IPS DF 4.7 (cell line): ENCODE measurements around the gene SH3RF3.

Experiments
- DNase-seq: peaks from one replicate; pipeline ENCODE4 v3.0.0-alpha.2; 2013; ENCODE audit warnings: low spot score; ENCODE audit errors: extremely low read depth

SH3RF3 gene

DNA sequence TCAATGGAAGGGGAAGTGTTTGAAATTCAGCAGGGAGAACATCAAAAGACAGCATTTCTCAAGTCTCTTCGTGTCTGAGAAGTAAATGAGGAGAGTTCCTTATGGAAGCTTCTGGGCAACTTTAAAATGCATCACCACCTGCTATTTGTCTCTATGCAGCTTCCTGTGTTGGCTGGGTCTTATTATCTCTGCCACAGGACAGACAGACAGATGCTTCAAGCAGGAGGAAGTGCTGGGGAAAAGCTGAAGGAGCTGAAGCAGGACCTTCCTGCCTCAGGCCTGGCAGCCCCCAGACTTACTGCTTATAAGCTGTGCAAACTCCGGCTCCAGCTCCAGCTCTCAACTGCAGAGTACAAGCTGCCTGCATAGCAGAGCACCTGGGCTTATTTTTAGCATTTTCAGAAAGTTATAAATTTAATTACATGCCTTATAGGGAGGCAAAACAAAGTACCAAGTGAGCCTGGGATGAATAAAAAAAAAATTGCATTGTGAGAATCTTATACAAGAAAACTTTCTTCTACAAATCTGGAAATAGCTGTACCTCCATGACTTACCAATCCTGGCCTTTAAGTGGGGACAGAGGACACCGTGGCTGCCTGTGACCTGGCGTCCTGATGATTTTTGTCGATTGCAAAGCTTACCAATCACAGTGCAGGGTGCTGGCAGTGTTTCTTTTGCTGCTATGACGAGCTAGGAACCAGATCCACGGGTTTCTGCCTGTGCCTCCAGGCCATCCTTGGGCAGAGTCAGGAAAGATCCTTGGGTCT lies 278.5 kb downstream of the SH3RF3 start:
- no peak for DNase-seq

DNA sequence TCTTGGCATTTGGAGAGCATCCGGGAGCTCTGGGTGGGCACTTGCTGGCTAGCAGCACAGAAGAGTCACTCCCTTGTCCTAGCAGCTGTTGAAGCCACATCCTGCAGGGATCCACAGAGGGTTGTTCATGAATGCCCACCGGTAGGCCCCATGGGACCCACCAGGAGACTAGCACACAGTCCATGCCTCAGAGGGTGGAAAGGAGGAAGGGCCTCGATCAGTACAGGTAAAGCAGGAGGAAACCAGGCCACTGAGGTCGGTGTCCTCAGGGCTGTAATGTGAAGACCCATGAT lies 279.0 kb downstream of the SH3RF3 start:
- DNase-seq, result no peak

DNA sequence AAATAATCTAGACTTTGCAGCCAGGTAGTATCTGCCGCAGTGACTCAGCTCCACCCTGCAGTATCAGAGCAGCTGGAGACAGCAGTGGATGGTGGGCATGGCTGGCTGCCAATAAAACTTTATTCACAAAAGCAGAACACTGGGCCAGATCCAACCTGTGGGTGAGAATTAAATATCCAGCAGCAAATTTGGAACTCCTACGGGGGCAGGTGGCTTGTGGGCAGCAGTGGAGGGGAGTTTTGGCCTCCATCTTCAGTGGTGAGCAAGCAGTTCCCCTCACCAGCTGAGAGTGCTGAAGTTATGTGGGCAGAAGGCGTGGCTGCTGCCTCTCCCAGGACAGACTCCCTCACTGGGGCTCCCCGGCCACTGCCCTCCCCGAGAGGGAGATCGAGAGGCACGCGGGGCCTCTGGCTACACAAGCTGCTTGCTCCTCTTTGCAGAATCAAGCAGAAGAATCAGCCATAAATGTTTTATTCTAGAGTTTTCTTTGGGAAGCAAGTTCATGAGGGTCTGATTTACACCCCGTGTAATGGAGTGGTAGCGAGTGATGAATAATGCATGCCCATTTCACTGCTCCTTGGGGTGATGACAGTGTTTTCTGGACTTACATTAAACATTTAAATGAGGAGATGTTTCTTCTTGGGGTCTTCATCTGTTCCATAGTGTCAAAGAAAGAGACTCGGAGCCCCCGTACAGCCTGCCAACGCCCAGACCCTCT lies 280.5 kb downstream of the SH3RF3 start:
- DNase-seq, result no peak

DNA sequence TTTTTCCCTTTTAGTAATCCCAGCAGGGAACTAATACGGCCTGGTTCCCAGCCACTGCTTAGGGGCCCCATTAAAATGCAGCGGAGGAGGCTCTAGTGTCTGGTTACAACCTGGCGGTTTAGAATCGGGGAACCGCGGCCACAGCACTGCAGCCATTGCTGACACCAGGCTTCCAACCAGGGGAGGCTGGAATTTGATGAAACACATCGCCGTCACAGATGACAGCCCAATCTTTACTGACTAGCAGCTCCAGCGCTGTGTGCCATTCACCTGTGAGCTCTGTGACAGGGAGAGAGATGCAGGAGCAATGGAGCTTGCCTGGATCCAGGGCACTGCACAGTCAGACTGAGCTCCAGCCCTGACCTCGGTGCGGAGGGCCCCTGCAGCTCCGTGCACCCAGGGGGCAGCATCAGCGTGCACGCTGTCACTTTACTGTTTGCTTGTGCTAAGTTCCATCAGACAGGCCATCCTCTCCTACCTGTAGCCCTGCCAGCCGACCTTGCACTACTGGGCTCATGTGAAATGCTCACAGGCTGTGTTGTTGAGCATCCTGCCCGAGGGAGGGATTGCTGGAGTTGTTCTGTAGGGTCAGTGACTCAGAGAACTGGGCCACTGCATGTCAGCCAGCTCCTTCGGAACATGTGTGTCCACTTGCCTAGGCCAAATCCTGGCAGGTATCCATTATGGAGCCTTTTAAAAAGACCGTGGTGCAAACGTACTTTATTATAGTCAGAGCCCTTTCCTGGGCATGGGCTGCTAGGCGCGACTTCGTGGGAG lies 281.2 kb downstream of the SH3RF3 start:
- DNase-seq, result no peak

DNA sequence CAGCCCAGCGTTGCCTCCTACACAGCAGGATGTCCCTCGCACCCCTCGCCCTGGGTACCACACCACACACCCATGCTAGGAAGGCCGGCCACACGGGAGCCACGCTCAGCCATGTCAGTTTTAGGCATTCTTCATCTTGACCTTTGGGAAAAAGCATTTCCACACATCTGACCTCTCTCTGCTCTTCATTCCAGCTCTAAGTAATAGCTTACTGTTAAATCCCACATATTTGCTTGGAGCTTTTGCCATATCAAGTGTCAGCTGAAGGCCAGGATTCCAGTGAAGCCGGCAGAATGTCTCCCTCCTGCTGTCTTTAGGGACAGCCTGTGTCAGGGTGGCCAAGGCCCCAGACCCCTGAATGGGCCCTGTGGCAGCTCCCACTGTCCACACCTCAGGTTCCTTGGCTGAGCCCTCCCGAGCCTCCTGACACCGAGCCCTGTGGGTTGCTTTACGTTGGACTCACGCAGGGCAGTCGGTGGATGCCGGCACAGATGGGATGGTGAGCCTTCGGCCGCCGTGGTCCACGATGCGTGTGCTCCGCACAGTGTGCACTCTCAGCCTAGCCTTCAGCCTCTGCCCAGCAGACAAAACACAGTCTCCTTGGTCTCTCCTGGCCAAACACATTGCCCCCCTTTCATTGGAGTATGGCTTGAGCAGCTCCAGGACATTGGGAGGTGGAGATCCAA lies 282.8 kb downstream of the SH3RF3 start:
- no peak for DNase-seq

DNA sequence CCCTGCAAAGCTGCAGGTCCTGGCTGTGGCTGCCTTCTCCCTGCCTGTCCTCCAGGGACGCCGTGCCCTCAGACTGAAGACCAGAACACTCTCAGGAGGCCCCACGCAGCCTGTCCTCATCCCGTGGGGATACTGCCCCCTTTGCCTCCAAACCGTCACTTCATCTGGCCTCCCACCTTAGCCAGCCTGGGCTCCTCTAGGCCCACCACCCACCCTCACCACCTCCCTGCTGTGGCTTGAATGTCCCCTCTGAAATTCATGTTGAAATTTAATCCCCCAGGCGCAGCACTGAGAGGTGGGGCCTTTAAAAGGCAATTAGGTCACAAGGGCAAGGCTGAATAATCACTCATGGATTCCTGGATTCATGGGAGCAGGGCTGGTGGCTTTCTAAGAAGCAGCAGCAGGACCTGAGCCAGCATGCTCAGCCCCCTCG lies 286.6 kb downstream of the SH3RF3 start:
- DNase-seq, result no peak

DNA sequence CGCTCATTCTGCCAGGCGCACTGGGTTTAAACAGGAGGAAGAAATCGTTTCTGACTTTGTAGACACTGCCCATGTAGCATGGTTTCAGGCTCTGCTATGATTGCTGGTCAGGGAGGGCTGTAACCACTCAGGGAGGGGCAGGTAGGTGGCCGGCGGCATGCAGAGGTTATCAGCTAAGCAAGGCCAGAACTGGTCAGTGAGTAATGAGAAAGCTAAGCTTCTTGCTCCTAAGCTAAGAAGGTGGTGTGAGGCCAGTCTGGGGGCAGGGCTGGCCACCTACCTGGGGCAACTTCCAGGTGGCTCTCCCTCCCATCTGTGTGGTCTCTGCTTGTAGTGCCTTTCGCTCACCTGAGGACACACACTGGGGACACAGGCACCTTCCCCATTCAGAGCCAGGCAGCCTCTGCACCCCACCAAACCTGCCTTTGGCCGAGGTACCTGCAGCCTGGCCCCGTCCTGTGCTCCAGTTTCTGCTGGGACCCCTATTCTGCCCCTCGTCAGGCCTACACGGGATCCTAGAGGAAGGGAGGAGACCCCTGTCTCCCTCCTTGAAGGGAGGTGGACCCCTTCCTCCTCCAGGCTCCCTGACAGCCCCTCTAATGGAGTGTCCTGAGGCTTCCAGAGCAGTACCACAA lies 288.8 kb downstream of the SH3RF3 start:
- no peak for DNase-seq

DNA sequence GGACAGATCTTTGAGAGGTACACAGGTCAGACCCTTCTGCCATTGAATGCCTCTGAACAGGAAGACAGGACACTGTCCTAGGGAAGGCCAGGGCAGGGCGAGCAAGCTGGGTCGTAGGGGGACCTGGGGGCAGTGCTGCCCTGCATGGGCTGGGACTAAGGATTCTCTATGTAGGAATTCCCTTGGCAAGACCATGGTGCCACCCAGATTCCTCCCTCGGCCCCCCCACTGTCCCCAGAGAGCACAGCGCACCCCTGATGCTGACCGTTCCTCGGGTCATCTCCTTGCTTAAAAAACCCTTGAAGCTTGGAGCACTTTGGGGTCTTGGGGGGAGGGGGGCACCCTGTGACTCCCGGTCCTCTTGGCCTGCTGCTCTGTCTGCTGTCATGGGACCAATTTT lies 289.7 kb downstream of the SH3RF3 start:
- DNase-seq, result no peak

DNA sequence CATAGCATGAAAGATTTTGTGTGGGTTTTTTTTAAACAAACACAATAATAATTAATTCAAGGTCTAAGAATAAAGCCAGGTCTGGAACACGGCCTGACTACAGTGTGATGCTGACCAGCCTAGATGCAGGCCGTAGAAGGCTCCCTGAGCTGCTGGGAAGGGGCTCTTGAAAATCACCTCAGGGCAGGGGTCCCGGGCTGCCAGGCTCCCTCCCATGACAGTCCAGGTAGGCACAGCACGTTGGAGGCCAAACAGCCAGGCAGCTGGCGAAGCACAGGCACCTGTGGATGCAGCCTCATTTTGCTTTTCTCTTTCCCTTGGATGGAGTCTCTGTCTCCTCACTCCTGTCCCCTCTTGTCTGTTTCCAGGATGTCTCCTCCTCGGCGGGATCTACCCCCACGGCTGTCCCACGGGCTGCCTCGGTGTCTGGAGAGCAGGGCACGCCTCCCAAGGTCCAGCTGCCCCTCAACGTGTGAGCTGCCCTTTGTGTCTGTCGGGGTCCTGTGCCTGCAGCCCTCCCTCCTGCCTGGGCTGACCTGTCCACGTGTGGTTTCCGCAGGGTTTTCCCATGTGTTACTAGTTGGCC lies 290.3 kb downstream of the SH3RF3 start:
- DNase-seq, result no peak

DNA sequence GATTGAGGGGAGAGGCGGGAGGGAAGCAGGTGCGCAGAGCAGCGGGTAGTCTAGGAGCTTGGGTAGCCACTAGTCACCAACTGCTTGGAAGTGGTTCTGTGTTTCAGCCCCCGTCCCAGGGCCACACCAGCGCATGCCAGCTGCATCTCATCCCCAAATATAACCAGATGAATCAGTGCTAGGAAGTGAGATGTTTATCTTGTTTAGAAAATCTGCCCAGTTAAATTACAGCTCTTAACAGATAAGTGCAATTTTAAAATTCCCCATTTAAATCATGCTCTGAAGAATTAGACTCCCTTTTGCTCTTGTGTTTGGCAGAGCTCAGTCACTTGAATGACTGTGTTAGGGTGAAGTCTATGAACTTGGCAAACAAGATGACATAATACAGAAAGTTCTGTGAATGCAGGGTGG lies 291.0 kb downstream of the SH3RF3 start:
- DNase-seq, result no peak

DNA sequence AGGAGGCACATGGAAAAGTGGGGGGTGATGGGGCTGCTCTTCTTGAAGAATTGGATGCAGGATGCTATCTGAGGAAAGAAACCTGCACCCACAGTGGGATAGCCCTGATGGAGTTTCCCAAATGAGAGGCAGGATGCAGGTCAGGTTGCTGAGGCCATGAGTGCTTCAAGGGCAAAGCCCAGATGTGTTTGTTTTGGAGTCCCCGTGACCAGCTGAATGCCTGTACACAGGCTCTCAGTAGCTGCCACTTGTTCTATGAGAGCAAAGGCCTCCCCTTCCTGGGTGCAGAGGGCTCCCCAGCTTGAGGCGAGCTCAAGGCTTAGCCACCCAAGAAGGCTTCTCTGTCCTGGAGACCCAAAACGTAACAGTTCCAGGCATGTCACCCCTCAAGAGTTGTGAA lies 292.1 kb downstream of the SH3RF3 start:
- no peak for DNase-seq

DNA sequence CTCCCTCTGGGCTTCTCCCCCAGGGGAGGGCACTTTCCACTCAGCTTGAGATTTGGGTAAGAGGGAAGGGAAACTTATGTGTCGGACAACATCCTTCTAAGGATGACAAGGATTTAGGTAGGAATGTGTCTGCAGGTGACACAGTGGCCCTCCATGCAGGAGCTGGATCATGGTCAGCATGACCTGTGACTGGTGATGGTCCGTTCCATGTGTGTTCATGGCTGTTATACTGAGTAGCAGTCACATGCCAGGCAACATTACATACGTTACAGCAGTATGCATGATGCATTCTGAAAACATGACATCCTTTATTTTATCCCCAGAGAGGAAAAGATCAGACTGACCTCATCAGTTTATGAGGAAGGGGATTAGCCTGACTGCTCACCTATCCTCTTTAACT lies 292.6 kb downstream of the SH3RF3 start:
- no peak for DNase-seq

DNA sequence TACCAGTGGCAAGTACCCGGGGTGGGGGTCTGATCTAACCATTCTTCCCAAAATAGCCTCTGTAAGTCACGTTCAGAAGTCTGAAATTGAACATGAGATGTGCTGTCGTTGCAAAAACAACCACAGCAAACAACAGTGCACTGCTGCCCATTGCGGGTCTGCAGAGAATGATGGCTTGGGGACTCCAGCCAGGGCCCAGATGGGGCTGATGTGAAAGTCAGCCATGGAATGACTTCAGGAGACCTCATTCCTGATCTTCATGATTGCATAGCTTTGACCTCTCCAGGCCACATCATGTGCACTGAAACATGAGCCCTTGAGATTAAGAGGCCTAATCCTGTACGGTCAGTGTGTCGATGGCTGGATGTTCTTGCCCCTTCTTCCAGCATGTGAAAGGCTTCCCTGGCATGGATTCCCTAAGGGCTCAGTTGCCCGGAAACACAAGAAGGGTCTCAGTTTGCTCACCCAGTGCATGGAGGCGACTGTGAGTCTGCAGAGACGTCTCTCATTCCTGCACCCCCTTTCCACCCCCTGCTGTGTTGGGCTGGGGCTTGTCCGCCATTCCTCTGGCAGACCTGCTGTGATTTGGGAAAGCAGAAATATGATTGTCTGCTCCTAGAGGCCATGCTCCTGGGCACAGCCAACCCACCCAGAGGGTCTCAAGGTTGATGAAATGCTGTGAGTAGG lies 293.2 kb downstream of the SH3RF3 start:
- no peak for DNase-seq

DNA sequence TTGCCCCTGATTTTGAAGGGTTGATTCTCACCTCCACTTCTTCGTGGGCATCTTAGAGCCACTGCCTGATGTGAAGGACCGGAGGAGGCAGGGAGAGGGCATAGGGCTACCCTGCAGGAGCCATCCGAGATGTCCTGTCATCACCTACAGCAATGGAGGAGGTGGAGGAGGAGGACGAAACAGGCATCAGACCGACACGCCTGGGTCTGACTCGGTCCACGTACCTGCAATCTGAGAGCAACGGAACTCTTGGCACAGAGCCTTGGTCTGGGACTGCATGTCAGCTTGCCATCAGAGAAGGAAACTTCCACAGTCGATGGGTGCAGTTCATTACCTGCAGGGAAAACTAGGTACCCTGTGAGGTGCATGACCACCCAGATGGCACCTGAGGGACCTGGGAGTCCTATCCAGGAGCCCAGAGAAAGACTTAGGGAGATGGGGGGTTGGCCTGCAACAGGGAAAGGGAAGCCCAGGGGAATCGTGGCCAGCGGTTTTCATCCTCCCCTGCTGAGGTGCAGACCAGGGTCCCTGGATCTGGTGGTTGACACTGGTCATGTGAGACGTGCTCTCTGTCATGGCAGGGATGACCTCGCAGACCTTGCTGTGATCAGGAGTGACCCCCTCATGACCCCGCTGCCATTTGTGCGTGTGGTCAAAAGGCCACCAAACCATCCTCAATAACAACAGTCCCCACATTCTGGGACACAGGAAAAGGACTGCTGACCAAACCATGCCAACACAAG lies 293.9 kb downstream of the SH3RF3 start:
- DNase-seq, result no peak

DNA sequence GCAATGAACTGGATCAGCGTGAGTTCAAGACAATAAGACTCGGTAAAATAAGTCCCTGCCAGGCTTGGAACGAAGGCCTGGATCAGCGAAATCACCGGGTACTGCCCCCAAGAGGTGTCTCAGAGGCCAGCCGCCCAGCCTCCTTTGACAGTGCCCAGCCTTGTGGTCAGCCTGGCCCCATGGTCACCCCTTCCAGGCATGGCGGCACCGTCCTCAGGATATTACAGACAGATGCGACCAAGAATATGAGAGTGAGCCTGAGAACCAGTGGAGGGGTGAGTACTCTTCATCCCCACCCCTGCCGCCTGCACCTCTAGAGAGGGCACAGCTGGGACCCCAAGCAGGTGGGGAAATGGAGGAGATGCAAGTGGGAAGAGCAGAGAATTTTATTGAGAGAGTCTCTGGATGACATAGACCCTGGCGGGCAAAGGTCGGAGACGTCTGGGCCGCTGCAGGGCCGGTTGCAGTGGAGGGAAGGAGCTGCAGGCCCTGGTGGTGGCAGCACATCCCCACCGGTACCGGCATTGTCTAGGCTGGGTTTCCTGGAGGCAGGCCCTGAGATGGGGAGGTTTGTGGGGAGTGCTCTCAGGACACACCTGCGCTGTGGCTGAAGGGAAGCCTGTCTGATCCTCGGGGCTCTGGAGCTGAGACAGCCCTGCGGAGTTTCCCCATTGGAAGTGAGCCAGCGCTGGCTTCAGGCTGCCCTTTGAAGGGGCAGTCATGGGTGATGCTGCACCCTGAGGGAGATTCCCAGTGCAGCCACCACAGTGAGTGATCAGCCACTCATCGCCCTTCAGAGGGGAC lies 294.8 kb downstream of the SH3RF3 start:
- DNase-seq, result no peak

DNA sequence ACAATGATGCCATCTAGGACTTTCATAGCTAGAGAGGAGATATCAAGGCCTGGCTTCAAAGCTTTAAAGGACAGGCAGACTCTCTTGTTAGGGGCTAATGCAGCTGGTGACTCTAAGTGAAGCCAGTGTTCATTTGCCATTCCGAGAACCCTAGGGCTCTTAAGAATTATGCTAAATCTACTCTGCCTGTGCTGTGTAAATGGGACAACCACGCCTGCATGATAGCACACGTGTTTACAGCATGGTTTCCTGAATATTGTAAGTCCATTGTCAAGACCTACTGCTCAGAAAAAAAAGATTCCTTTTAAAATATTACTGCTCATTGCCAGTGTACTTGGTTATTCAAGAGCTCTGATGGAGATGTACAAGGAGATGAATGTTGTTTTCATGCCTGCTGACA lies 296.4 kb downstream of the SH3RF3 start:
- DNase-seq, result no peak

DNA sequence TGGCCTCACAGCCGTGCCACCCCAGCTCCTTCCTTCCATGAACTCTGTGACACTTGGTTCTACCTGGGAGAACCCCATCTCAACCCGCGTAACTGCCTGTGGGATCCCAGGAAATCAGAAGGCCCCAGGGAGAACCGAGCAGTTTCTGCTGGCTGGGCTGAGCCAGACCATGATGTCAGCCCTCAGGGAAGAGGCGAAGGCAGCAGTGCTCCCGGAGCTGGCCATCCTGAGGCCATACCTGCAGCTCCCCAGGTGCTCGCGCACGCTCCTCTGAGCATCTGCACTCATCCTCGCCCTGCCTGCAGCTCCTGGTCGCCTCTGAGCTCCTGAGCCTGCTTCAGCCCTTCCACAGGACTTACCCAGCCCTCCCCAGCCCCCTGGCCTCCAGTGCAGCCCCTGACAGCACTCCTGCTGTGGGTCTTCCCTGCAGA lies 298.7 kb downstream of the SH3RF3 start:
- DNase-seq, result no peak

DNA sequence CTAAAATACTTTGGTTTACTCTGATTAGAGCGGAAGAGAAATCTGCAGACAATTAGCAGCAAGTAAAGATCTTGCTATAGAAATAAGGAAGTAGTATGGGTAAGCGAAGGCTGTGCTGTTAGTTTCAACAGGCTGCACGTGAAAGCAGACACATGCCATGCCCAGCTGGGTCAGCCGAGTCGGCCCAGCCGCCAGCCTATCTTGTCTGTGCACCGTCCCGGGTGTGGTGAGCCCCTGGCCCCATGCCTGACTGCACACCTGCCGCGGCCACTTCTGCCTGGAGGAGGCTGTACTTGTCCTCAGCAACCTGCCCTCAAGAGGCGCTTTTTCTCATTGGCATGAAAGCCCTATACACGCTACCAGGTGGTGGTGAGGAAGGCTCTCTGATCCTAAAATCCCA lies 299.3 kb downstream of the SH3RF3 start:
- DNase-seq, result no peak
